Epithelial cell of esophagus (primary cell): ENCODE results near the gene ATXN1.

ENCODE experiments used
- DNase-seq: peaks from one replicate; pipeline ENCODE4 v3.0.0; 2010; ENCODE audit warnings: low read depth
- H3K4me3 ChIP-seq: 2 replicates; pipeline ENCODE4 v1.5.1; 2011; ENCODE audit warnings: mild to moderate bottlenecking, low read length, control low read depth
- CTCF ChIP-seq: IDR thresholded peaks from 2 replicates; pipeline ENCODE4 v1.5.1; 2011; ENCODE audit warnings: low read depth, mild to moderate bottlenecking, low read length, control low read depth, inconsistent platforms; ENCODE audit not compliant: insufficient read depth; ENCODE audit errors: missing control alignments

The ATXN1 gene

GRCh38 chr6:16305246-16305725 lies 456.0 kb downstream of the ATXN1 start:
- no peak overlapping the region for H3K4me3 ChIP-seq
- no peak for TF ChIP-seq CTCF
- DNase-seq = no peak

- no peak for TF ChIP-seq CTCF
- no peak for DNase-seq
- no peak overlapping the region for H3K4me3 ChIP-seq
Measured at GRCh38 chr6:16302721-16303552, 458.3 kb downstream of the ATXN1 start.

GRCh38 chr6:16301511-16301910 lies 459.7 kb downstream of the ATXN1 start:
- TF ChIP-seq CTCF = no peak
- DNase-seq = no peak
- no peak overlapping the region for H3K4me3 ChIP-seq

- no peak overlapping the region for H3K4me3 ChIP-seq
- TF ChIP-seq CTCF = no peak
- no peak for DNase-seq
Measured at GRCh38 chr6:16299861-16300260, 461.4 kb downstream of the ATXN1 start.

- no peak for DNase-seq
- H3K4me3 ChIP-seq = no peak overlapping the region
- TF ChIP-seq CTCF = no peak
Measured at GRCh38 chr6:16296061-16296670, 465.1 kb downstream of the ATXN1 start.

- no peak overlapping the region for H3K4me3 ChIP-seq
- DNase-seq = no peak
- TF ChIP-seq CTCF = no peak
Measured at GRCh38 chr6:16295471-16295870, 465.8 kb downstream of the ATXN1 start.
